Breast epithelium (tissue), 3 donors: ENCODE measurements around the gene SHBG.

Experiments
- POLR2A ChIP-seq: fragments of 450-650 bp; IDR thresholded peaks from one replicate; pipeline ENCODE4 v1.6.1; 2016; ENCODE audit warnings: antibody characterized with exemption, mild to moderate bottlenecking, moderate library complexity
- POLR2AphosphoS5 ChIP-seq, 3 donors: sonication (generic); formaldehyde crosslinking; IDR thresholded peaks; one replicate each; pipeline ENCODE4 v1.6.1; 2017; ENCODE audit warnings: antibody characterized with exemption in 3 of 3
- TF ChIP-seq, protein P1 (sequence below), 3 donors: fragments of 450-650 bp; IDR thresholded peaks; one replicate each; pipeline ENCODE4 v1.5.1; 2016 to 2017; ENCODE audit warnings: antibody characterized with exemption in 3 of 3, mild to moderate bottlenecking in 3 of 3, moderate library complexity in 3 of 3

DNA sequence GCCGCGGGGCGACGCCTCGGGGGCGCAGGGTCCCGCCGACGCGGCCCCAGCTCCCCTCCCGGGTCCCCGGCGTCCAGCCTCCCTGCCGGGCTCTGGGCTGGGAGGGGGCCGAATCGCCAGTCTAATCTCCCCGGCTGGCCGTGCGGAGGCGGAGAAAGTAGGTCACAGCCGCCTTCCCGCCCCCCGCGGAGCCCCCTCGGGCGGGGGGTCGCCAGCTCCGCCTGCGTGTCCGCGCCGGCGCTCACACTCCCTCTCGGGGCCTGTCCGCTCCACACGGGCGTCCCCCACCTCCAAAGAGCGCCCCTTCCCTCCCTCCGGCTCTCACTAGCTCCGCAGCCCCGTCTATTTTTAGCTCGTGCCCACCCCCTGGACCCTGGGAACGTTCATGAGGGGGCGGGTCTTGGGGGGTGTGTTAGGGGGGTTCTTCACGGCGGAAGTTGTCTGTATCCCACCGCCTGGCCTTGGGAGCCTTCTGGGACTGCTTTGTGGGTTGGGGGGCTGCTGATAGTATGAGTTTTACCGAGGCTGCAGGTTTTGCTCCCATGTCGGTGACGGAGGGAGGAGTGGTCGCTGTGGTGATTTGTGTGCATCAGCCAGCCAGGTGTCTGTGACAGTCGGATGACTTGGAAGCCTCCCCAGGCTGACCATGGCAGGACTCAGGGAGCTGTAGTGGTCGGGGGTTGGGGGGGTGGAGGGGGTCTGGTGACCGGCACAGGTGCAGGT is 21.9 kb downstream of the SHBG start:
- TF ChIP-seq POLR2A (no peak), POLR2AphosphoS5 (IDR thresholded peaks at IDR 0.05) (no peak)
- TF ChIP-seq, protein P1, sequence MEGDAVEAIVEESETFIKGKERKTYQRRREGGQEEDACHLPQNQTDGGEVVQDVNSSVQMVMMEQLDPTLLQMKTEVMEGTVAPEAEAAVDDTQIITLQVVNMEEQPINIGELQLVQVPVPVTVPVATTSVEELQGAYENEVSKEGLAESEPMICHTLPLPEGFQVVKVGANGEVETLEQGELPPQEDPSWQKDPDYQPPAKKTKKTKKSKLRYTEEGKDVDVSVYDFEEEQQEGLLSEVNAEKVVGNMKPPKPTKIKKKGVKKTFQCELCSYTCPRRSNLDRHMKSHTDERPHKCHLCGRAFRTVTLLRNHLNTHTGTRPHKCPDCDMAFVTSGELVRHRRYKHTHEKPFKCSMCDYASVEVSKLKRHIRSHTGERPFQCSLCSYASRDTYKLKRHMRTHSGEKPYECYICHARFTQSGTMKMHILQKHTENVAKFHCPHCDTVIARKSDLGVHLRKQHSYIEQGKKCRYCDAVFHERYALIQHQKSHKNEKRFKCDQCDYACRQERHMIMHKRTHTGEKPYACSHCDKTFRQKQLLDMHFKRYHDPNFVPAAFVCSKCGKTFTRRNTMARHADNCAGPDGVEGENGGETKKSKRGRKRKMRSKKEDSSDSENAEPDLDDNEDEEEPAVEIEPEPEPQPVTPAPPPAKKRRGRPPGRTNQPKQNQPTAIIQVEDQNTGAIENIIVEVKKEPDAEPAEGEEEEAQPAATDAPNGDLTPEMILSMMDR (IDR thresholded peaks at IDR 0.05), result no peak
